ENCODE results near the gene SATB2.

The SATB2 gene

DNA sequence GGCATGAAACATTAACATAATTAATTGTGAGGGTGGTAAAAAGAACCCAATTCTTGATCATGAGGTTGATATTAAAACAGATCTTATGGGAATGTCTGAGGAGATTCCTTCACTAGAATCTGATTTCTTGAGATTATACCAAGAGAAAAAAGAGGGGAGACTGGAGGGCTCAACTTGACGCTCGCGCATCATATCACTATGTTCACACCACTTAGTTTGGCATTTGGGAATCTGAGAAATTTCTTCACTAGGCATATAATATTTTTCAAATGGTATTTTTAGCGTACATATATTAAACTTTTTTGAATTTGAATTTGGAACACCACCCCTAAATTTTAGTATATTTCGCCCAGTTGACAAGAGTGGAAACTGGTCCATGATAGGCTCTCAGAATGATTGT is 140.1 kb downstream of the SATB2 start:
- no peak for DNase-seq

DNA sequence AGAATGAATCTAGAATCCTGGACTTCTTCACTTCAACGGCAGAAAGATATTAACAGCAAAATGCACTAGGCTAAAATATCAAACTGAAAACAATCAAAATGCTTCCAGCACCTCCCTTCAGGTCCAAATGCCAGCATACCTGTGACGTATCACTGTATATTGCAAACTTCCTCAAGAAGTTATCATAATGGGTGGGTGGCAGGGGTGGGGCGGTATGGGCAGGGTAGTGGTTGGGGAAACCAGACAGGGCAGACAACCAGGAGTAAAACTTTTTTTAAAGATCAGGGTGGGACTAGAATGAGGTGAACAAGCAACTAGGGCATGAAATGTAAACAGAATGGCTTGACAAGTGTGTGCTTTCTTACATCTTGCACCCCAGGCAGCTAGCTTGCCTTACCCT is 140.9 kb downstream of the SATB2 start:
- DNase-seq, result no peak

DNA sequence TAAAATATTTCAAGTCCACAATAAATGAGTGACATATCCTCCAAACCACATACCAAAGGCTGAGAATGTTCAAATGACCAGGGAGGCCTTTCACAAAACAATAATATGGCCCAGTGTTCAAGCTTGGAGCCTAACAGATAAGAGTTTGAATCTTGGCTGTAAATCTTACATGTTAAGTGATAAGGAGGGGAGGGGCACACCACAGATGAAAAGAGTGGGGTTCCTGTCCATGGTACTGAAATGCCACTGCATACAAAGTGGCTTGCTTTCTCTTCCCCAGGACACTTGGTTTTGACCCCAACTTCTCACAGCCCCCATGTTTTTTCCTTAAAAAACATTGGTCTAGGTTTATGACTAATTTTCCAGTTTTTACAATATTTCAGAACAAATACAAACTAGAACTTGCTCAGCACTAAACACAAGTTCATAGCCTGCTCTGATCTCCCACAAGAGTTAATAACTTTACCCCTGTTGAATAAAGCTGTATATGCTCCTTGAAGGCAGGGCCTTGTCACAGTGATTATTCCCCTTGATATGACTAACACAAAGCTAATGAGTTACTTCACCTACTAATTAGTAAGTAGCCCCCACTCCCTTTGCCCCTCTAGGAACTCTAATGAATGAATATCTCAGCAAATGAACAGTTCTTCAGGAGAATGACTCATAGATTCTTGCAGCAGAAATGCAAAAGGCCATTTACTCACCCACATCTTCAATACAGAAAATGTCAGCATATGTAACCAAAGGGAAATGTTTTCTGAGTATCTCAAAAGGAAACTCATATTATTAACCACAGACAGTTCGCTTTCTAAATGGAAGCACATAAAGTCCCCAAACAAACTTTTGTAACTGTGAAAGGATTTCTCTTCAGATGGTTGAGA is 142.2 kb downstream of the SATB2 start:
- no peak for DNase-seq

DNA sequence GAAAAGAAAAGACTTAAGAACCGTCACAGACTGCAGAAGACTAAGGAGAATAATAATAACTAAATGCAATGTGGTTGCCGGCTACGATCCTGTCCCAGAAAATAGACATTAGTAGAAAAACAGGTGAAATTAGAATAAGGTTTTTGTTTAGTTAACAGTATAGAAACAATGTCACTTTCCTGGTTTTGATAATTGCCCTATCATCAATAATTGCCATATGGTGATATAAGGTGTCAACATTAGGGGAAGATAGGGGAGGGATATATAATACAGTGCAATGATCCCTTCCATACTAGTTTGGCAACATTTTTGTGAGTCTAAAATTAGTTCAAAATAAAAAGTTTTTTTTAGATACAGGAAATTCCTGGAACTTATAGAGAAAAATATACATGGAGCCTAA is 144.8 kb downstream of the SATB2 start:
- DNase-seq, result no peak

DNA sequence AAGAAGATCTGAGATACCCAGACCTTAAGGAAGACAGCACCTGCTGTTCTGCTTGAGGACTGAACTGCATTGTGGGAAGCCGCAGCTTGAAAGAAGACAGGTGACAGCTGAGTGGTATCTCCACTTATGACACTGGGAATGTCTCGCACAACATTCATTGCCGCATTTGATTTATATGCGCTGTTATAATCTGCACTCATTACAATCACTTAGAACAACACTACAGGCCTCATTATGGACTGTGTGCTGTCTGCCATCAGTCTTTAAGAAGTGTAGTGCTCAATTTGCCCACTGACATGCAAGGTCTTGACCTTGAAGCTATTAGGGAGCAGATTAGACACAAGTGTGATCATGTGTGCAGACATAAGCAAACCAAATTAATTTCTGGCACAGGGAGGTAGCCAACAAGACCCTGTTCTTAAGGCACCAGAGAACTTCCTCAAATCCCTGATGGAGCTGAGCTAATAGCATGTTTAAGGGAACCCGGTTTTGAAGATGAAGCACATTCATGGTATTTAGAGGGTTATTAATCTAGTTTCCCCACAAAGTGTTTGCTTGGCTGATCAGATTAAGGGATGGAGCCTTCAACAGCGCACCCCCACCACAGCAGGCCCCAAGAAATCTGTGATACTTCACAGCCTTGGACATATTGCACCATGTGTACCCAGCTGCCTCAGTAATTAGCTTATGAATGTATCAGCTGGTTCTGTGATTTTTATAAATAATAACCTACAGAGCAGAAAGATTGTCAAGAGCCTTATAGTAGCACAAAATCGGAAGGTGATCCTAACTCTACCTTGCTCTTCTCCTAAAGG is 146.8 kb downstream of the SATB2 start:
- no peak for DNase-seq

DNA sequence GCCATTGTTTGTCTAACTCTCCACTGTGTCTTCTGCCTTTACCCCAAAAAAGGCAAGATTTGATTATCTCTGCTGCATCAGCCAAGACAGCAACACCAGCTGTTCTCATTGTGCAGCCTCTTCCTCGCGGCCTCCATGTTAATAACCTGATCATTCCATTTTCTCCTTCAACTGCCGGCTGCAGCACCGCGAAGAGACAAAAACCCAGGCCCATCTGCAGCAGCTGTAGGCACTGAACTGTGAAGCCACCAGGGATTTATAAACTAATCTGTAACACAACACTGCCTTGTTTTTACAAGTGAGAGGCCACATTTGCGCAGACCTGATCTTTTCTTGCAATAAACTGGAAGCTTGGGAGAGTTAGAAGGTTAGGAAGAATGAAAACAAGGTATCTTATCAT is 147.8 kb downstream of the SATB2 start:
- DNase-seq, result no peak

DNA sequence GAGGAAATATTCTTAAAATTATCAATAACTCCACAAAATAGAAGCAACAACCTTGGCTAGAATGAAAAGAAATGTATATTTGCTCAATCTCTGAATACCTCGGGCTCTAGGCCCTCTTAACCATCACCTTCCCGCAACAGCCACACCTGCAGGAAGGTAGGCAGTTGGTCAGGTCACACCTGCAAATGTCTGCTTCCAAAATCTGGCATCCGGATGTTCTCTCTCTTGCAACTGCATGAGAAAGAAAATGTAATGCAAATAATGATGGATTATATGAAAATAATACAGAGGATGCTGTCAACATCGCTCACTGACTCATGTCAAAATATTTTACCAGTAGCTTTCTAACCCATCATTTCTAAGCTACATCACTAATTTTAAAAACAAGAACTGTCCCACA is 148.3 kb downstream of the SATB2 start:
- no peak for DNase-seq

DNA sequence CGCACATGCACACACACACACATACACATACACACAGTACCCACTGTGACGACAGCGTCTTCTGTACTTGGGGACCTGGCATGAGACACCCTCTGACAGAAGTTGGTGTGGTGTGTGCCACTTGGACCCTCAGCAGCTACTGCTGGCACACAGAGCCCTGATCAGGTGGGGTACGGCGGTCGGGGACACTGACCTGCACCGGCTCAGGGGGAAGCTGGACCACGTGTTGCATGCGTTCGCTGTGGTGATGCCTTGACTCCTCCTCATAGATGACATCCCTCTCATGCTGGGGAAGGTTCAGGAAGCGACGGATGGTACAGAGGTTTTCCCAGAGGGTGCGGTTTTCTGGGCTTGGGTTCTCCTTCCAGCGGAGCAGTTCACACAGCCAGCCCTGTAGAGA is 149.2 kb downstream of the SATB2 start:
- DNase-seq, result no peak

DNA sequence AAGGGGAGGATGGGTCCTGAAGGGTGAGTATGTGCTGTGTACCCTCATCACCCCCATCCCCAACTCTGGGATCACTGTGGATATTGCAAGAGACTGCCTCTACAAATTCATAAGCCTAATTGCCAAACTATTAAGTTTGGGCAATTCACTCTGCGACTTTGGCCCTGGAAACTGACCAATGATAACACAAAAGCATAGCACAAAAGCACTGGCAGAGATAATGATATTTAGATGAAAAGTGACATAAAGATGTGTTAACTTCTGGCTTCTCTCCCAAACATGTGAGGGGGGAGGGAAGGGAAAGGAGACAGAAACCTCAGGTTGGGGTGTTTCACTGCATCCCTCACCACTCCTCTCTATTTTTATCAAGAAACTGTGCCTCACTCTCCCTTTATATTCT is 150.3 kb downstream of the SATB2 start:
- DNase-seq, result no peak

DNA sequence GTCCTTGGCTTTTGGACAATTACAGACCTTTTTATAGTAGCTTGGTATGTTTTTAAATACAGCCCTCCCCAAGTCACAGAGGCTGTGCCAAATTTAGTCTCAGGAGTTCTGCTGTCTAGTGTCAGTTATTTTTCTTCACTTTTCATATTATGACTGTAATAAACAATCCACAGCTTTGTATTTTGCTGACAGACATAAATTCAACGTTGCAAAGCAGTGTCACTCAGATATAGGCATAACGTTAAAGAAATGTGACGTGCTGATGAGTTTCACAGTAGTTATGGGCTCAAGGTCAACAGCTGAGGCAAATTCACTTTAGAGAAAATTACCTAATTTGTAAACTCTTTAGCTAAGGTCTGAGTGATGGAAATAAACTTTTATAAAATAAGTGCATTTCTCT is 151.6 kb downstream of the SATB2 start:
- DNase-seq, result no peak

DNA sequence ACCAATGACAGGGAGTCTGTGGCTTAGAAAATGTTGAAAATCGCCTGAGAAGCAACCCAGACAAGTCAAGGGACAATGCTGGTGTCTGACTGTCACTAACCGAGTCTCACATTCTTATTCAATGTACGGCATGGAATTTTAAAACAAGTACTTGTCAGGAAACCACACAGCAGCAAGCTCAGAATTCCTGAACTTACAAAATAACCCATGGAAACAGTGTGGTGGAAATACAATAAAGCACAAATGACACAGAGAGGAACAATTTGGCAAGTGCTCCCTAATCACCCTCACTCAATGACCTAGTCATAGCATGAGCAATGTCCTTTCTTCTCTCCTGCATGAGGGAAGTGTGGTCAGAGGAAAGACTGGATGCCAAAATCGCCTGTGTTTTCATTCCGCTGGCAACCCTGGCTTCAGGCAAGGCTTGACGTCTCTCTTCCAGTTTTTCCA is 154.0 kb downstream of the SATB2 start:
- DNase-seq, result no peak

DNA sequence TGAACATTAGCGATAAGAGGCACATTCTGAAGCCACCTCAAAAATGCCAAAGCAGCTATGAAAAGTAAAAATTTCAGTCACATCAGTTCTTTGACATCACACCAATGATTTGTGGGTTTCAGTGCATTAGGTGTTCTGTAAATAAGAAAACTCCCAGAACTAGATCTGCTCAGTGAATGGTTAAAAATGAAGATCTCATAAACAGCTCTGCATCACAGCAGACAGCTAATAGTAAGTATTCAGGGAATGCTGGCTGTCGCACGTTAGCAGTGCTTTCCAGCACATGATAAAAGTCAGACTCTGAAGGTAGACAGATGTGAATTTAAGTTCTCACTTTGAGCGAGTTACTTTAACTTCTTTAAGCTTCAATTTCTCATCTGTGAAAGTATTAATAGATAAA is 154.9 kb downstream of the SATB2 start:
- DNase-seq, result no peak

DNA sequence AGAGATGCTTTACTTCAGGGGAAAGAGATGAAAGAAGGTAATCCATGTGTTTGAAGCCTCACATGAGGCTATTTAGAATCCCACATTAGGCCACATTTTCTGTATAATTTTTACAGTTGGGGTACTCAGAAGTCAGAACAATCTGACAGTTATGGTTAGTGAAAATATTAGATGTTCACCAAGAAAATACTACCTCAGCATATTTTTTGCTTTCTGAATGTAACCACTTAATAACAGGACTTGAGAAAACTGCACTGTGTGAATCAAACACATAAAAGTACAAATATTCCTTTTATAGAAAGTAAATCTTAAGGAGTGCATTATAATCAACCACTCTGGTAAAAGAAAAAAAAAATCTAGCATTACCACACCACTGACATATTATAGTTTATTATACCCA is 169.3 kb downstream of the SATB2 start:
- no peak for DNase-seq

DNA sequence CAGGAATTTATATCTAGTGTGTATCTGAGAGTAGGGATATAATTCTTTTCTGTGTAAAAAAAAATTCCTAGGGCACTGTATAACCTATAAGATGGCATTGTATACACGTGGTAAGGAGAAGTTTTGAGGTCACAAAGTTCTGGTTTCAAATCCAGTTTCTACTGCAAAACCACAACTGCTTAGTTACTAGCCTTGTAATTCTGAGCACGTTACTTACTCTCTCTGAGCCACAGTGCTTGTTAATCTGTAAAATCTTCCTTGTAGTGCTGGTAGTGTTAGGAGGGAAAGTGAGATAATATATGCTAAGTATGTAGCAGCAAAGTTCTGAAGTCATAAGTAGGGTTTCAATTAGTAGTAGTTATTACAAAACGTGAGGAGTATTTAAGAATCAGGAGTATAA is 175.4 kb downstream of the SATB2 start:
- DNase-seq, result no peak

DNA sequence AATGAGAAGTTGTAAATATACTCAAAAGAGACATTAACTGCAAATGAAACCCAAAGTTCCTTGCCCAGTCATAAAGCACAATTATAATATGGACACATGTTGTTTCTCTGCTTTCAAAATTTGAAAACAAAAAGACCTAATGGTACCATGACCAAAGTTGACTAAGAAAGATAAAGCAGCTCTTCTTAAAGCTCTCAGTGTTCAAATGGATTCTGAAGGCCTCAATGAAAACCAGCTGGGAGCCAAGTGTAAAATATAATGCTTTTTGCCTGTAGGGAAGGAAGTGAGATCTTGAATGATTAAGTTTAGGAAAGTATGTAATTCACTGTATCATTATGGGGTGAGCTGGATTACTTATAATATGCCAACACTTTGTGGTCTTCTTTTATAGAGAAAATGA is 178.6 kb downstream of the SATB2 start:
- no peak for DNase-seq

DNA sequence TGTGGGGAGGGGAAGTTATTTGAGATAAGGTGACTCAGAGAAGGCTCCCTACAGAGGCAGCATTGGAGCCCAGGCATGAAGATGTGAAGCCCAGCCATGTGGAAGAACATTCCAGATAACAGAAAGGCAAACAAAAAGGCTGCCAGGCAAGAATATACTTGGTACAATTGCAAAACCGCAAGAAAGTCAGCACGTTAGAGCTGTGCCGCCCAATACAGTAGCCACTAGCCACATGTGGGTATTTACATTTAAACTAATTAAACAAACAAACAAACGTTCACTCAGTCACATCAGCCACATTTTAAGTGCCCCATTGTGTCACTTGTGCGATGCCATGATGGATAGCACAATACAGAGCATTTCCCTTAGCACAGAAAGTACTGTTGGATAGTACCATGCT is 179.6 kb downstream of the SATB2 start:
- no peak for DNase-seq

DNA sequence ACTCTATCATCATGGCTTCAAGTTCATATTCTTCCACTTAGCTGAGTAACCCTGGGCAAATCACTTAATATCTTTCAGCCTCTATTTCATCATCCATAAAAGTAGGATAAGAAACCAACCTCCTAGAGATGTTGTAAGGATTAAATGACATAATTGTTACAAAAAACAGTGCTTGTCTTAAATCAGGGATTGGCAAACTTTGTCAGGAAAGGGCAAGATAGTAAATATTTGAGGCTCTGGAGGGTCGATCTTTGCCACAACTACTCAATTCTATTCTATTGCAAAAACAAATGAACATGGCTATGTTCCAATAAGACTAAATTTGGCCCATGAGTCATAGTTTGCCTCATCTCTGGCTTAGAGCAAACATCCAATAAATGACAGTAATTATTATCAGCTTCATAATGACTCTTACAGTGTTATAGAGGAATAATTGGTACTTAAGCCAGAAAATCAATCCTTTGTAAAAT is 184.7 kb downstream of the SATB2 start:
- DNase-seq, result no peak

DNA sequence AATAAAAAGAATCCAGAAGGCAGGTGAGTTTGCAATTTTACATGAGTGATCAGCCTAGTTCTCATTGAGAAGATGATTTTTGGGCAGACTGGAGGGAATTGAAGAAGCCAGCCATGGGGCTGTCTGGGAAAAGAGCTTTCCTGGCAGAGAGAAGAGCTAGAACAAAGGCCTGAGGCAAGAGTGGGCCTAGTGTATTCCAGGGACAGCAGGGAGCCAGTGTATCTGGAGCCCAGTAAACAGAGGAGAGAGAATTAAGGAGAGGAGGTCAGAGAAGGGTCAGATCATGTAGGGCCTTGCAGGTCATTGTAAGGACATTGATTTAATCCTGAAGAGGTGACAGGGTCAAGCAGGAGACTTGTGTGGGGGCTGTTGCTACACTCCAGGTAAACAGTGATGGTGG is 195.8 kb downstream of the SATB2 start:
- no peak for DNase-seq

DNA sequence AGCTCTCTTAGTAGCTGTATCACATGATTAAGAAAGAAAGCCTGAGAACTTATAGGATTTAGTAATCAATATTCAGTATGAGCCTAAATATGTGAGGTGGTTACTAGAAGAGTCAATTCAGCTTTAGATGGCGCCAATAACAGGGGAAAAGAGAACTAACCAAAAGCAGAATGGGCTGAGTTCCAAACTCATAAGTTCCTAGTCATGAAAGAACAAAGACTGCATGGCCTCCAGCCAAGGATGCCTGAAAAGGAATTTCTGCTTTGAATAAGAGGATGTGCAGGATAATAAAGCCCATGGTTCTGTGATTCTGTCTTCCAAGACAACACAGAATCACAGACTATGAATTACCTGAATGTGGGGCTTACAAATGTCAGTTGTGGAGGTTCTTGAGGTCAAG is 196.5 kb downstream of the SATB2 start:
- no peak for DNase-seq

DNA sequence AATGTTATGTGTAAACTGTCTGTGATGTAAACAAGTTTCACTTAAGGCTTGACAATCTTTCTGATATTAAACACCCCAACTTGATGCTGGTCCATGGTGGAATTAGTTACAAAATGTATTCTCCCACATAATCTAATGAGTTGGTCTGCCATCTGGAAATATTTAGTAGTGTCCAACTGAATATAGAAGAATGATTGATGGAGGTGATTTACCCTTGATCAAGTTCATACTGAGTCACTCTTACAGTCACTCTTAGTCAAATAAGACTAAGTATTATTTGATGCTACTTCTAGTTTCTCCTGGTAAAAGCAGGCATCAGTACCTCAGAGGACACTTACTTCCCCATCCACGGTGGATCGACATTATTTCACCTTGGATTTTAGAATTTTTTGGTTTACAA is 198.1 kb downstream of the SATB2 start:
- no peak for DNase-seq

DNA sequence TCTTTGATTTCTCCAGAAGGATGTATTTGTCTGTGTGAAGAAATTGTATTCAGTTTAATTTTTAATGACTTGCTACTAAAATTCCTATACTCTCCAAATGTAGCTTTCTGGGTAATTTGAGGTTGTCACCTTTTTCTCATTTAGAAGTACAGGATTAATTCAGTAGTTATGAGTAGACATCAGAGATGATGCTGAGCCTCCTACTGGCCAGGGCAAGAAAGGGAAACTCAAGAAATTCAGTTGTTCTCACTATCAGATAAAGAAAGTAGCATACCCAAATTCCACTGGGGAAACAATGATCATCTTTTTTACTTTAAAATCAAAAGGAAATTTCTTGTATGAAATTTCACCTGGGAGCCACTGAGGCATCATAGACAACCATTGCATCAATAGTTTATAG is 199.4 kb downstream of the SATB2 start:
- no peak for DNase-seq

DNA sequence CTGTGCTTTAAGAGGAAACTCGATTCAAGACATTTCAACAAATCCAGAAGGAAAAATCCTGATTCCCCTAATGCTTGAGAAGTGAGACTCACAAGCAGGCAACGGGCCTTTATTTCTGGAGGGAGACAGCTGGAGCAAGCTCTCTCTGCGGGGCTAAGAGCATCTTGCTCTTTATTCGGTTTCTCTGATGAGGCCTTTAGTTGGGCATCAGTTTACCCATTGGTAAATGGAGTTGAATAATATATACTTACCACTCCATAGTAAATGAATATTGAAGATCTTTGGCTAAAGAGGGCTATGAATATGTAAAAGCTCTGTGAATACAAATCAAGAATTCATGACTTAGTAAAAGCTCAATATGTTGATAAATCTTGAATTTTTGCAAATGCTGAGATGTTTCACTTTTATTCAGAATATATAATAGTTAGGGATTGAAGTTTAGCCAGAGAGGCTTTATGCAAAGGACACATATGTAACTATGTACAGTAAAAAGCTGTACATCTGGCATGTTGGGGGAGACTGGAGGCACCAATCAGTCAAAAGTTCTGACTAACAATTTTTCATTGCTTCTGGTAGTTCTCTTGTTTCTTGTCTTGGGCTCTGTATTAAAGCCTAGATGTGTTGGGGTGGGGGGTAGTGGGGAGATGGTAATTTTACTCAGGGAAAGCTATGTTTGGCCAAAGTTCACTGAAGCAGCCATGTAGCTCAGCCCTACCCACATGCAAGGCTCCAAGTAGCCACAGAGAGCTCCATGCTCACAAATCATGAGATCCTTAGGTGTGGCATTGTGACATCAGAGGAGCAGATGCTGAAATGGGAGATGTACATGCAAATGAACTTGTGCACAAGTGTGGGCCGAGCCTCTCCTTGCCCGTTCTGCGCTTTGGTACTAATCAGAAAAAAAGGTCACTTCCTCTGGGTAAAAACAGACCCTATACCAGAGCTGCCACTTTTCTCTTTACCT is 200.2 kb downstream of the SATB2 start:
- no peak for DNase-seq

DNA sequence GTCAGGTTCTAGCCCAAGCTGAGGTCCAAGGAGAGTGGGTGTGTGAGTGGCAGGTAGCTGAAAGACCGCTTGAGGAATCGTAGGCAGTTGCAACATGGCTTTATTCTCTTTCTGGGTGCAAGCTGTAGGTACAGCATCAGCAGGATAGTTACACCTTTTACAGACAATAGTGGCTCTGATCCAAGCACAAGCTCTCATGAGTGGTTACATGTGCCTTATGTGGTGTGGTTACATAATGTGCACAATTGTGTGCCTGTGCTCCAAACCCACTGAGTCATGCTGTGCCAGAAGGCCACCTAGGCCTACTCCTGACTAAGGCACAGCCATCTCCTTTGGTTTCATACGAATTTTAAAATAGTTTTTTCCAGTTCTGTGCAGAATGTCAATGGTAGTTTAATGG is 227.6 kb downstream of the SATB2 start:
- no peak for DNase-seq

Data from stimulated activated naive CD4-positive, alpha-beta T cell (primary cell).